Activated T-helper 1 cell treated with anti-CD3 and anti-CD28 coated beads, Interleukin-12 subunit alpha, Interleukin-12 subunit beta, Interleukin-2, Interleukin-4 antibody, amounts not matched to agents 30 ng/mL and 10 ng/mL and 1 ng/mL, durations not matched to agents 14 hours and 24 hours and 36 hours (primary cell): ENCODE data around the gene PLA2G12B. TPM values are rescaled to one million over a fixed set of nuclear protein-coding genes. Genes with fewer than 3 reads are reported as not detected.

Experiments used
- DNase-seq: peaks from one replicate; pipeline ENCODE4 v3.0.0; 2021; ENCODE audit warnings: low spot score
- H3K27ac Mint-ChIP-seq: one replicate; pipeline ENCODE4 v1.8.0; 2021; ENCODE audit warnings: mild to moderate bottlenecking, mixed read lengths
- H3K27me3 Mint-ChIP-seq: one replicate; pipeline ENCODE4 v1.8.0; 2022; ENCODE audit warnings: mild to moderate bottlenecking, moderate library complexity, mixed read lengths; ENCODE audit not compliant: insufficient read depth
- H3K36me3 Mint-ChIP-seq: one replicate; pipeline ENCODE4 v1.8.0; 2021; ENCODE audit warnings: low read depth, mixed read lengths
- H3K4me1 Mint-ChIP-seq: one replicate; pipeline ENCODE4 v1.8.0; 2021; ENCODE audit warnings: low read depth, mixed read lengths
- H3K4me3 Mint-ChIP-seq: one replicate; pipeline ENCODE4 v1.8.0; 2021; ENCODE audit warnings: mild to moderate bottlenecking, moderate library complexity, mixed read lengths
- H3K9me3 Mint-ChIP-seq: one replicate; pipeline ENCODE4 v1.8.0; 2021; ENCODE audit warnings: mixed read lengths
- intact Hi-C: fragments of 100-400 bp; cut with micrococcal nuclease; formaldehyde crosslinking; loops from one replicate; pipeline ENCODE4 v1.15.1; 2024
- total RNA-seq: library from RNA; stranded (reverse); gene quantifications from 2 replicates; pipeline ENCODE4 v1.2.3, GENCODE V29; 2022

PLA2G12B gene
- total RNA-seq, 1 donor from 2014 or later, result not detected

- H3K4me3 Mint-ChIP-seq, result no peak overlapping the region
- intact Hi-C loops, result no loop called here
- no peaks in the 10 kb centered on the region for H3K4me1 Mint-ChIP-seq
- H3K36me3 Mint-ChIP-seq, result no peaks in the 10 kb centered on the region
- H3K9me3 Mint-ChIP-seq, result no peaks in the 10 kb centered on the region
- H3K27me3 Mint-ChIP-seq, result peaks cover 4% of the 10 kb centered on the region
- no peak for DNase-seq
- H3K27ac Mint-ChIP-seq, result no peak overlapping the region
Observed at GRCh38 chr10:72899545-72899944, 55.1 kb downstream of the PLA2G12B start.

GRCh38 chr10:72898616-72899015 is 56.0 kb downstream of the PLA2G12B start:
- DNase-seq, result no peak
- no peaks in the 10 kb centered on the region for H3K4me1 Mint-ChIP-seq
- H3K4me3 Mint-ChIP-seq, result no peak overlapping the region
- H3K36me3 Mint-ChIP-seq, result no peaks in the 10 kb centered on the region
- intact Hi-C loops, result no loop called here
- no peak overlapping the region for H3K27ac Mint-ChIP-seq
- no peaks in the 10 kb centered on the region for H3K9me3 Mint-ChIP-seq
- H3K27me3 Mint-ChIP-seq, result peaks cover 6% of the 10 kb centered on the region

- intact Hi-C loops, result no loop called here
- Mint-ChIP-seq H3K27ac (no peak overlapping the region), H3K27me3 (peaks cover 5% of the 10 kb centered on the region), H3K4me1 (no peaks in the 10 kb centered on the region), H3K9me3 (no peaks in the 10 kb centered on the region), H3K4me3 (no peak overlapping the region), H3K36me3 (no peaks in the 10 kb centered on the region)
- DNase-seq, result no peak
Observed at GRCh38 chr10:72895236-72895850, 59.3 kb downstream of the PLA2G12B start.

- no peak within 1 kb of the TSS for H3K4me3 Mint-ChIP-seq
- no peak for DNase-seq
- intact Hi-C loops, result no loop called here
- no peak within 1 kb of the TSS for H3K27ac Mint-ChIP-seq
- no peaks in the 10 kb centered on the region for H3K4me1 Mint-ChIP-seq
- peaks cover 5% of the 10 kb centered on the region for H3K27me3 Mint-ChIP-seq
- H3K36me3 Mint-ChIP-seq, result peaks cover 3% of the 10 kb centered on the region
- H3K9me3 Mint-ChIP-seq, result no peaks in the 10 kb centered on the region
Observed at GRCh38 chr10:72893136-72893798, 61.3 kb downstream of the PLA2G12B start, which contains the start of gene OIT3. Gene OIT3 (plus strand): TSS chr10:72893739. CDS start chr10:72893799, 60 bp downstream.

- peaks cover 2% of the 10 kb centered on the region for H3K27me3 Mint-ChIP-seq
- peaks cover 8% of the 10 kb centered on the region for H3K4me1 Mint-ChIP-seq
- no peak overlapping the region for H3K4me3 Mint-ChIP-seq
- DNase-seq, result no peak
- intact Hi-C loops, result no loop called here
- H3K27ac Mint-ChIP-seq, result no peak overlapping the region
- peaks cover 4% of the 10 kb centered on the region for H3K36me3 Mint-ChIP-seq
- no peaks in the 10 kb centered on the region for H3K9me3 Mint-ChIP-seq
Observed at GRCh38 chr10:72890086-72890485, 64.5 kb downstream of the PLA2G12B start.

- Mint-ChIP-seq H3K27ac (no peak overlapping the region), H3K4me1 (peaks cover 8% of the 10 kb centered on the region), H3K27me3 (peaks cover 2% of the 10 kb centered on the region), H3K36me3 (peaks cover 8% of the 10 kb centered on the region), H3K9me3 (no peaks in the 10 kb centered on the region), H3K4me3 (no peak overlapping the region)
- intact Hi-C loops, result no loop called here
- DNase-seq, result no peak
Observed at GRCh38 chr10:72889391-72889831, 65.2 kb downstream of the PLA2G12B start.

GRCh38 chr10:72888151-72888638 is 66.4 kb downstream of the PLA2G12B start:
- Mint-ChIP-seq H3K27ac (no peak overlapping the region), H3K4me3 (no peak overlapping the region), H3K36me3 (peaks cover 12% of the 10 kb centered on the region), H3K27me3 (no peaks in the 10 kb centered on the region), H3K4me1 (peaks cover 8% of the 10 kb centered on the region), H3K9me3 (no peaks in the 10 kb centered on the region)
- no peak for DNase-seq
- intact Hi-C loops, result no loop called here

GRCh38 chr10:72887043-72887442 is 67.6 kb downstream of the PLA2G12B start:
- DNase-seq, result no peak
- Mint-ChIP-seq H3K27ac (no peak overlapping the region), H3K4me3 (no peak overlapping the region), H3K36me3 (peaks cover 14% of the 10 kb centered on the region), H3K4me1 (peaks cover 8% of the 10 kb centered on the region), H3K27me3 (no peaks in the 10 kb centered on the region), H3K9me3 (no peaks in the 10 kb centered on the region)
- intact Hi-C loops, result no loop called here

- Mint-ChIP-seq H3K36me3 (peaks cover 14% of the 10 kb centered on the region), H3K4me1 (peaks cover 8% of the 10 kb centered on the region), H3K4me3 (no peak overlapping the region), H3K27me3 (no peaks in the 10 kb centered on the region), H3K27ac (no peak overlapping the region), H3K9me3 (no peaks in the 10 kb centered on the region)
- DNase-seq, result no peak
- intact Hi-C loops, result no loop called here
Observed at GRCh38 chr10:72886621-72887020, 68.0 kb downstream of the PLA2G12B start.

- no peaks in the 10 kb centered on the region for H3K9me3 Mint-ChIP-seq
- H3K27ac Mint-ChIP-seq, result no peak overlapping the region
- H3K36me3 Mint-ChIP-seq, result peaks cover 14% of the 10 kb centered on the region
- DNase-seq, result no peak
- no peak overlapping the region for H3K4me3 Mint-ChIP-seq
- no peaks in the 10 kb centered on the region for H3K27me3 Mint-ChIP-seq
- intact Hi-C loops, result no loop called here
- peaks cover 8% of the 10 kb centered on the region for H3K4me1 Mint-ChIP-seq
Observed at GRCh38 chr10:72885953-72886352, 68.7 kb downstream of the PLA2G12B start.

Other genes with a start within 250 kb of the PLA2G12B start
- not detected in 2 replicates for gene OIT3, start 61.1 kb downstream of the PLA2G12B start, total RNA-seq
- gene P4HA1, start 142.1 kb upstream of the PLA2G12B start, total RNA-seq, result 52.8 and 54.5 TPM in 2 replicates
- 0.81 and 0.83 TPM in 2 replicates for gene NUDT13, start 155.6 kb upstream of the PLA2G12B start, total RNA-seq
- gene ECD, start 213.2 kb upstream of the PLA2G12B start, total RNA-seq, result 38.0 and 39.5 TPM in 2 replicates
- gene FAM149B1, start 213.3 kb upstream of the PLA2G12B start, total RNA-seq, result 11.1 and 11.3 TPM in 2 replicates